H1 (cell line): ENCODE results near the gene POLR1G. TPM values are rescaled to one million over a fixed set of nuclear protein-coding genes. Genes with fewer than 3 reads are reported as not detected.

Source experiments
- ASH2L ChIP-seq: fragments of 200-600, 300-600 bp; sonication (generic); IDR thresholded peaks from one replicate; pipeline ENCODE4 v1.7.1; 2017; ENCODE audit warnings: low read length
- CBX8 ChIP-seq: fragments of 300-800, 300-1000 bp; sonication (generic); IDR thresholded peaks from 2 replicates; pipeline ENCODE4 v1.7.1; 2016; ENCODE audit warnings: low read depth, low read length, borderline replicate concordance
- CTBP2 ChIP-seq: IDR thresholded peaks from 2 replicates; pipeline ENCODE4 v1.7.0; 2011; ENCODE audit warnings: borderline replicate concordance, mild to moderate bottlenecking, moderate library complexity, mixed read lengths, low read length; ENCODE audit not compliant: insufficient read depth, insufficient read length
- EP300 ChIP-seq, 2 experiments: IDR thresholded peaks; 1 replicate in 1 of 2; 2 replicates in 1 of 2; pipeline ENCODE4 v1.6.1; 2011 to 2012; ENCODE audit warnings: low read depth in 2 of 2, low read length in 2 of 2, mild to moderate bottlenecking in 2 of 2, borderline replicate concordance in 1 of 2, inconsistent platforms in 1 of 2, moderate library complexity in 1 of 2
- KDM5A ChIP-seq: fragments of 200-600 bp; IDR thresholded peaks from 2 replicates; pipeline ENCODE4 v1.7.1; 2012; ENCODE audit warnings: mild to moderate bottlenecking, low read length, inconsistent platforms, mixed read lengths
- NRF1 ChIP-seq: IDR thresholded peaks from 2 replicates; pipeline ENCODE4 v1.6.1; 2011; ENCODE audit warnings: mild to moderate bottlenecking, low read depth, low read length, improper control_type of control experiment
- RFX5 ChIP-seq: IDR thresholded peaks from 2 replicates; pipeline ENCODE4 v1.6.1; 2011; ENCODE audit warnings: low read depth, low read length, improper control_type of control experiment, borderline replicate concordance
- SP4 ChIP-seq: IDR thresholded peaks from 2 replicates; pipeline ENCODE4 v1.6.1; 2012; ENCODE audit warnings: low read length, inconsistent platforms
- polyA plus RNA-seq, 7 experiments: library from polyadenylated mRNA; depleted of rRNA in 3 of 7; stranded (reverse) in 5 of 7; unstranded in 2 of 7; fragments of >200 nt in 5 of 7; fragments of 200-250 nt in 2 of 7; gene quantifications; 1 replicate in 5 of 7; 2 replicates in 1 of 7; 4 replicates in 1 of 7; pipeline versions ENCODE4 v1.2.1 to v1.2.3, GENCODE V29; 2011 to 2013; ENCODE audit warnings: missing spikeins in 2 of 7, mixed read lengths in 2 of 7
- total RNA-seq: library from RNA; stranded (reverse); fragmentation: NEBNext Ultra II Directional; extraction: Animal tissue kit (Norgen Biotek cat#: 25700); gene quantifications from 2 replicates; pipeline ENCODE4 v1.2.1, GENCODE V29; 2021
- TF ChIP-seq, protein P1 (sequence below): fragments of 300-600 bp; sonication (generic); IDR thresholded peaks from 2 replicates; pipeline ENCODE4 v1.7.1; 2012; ENCODE audit warnings: low read length, moderate library complexity, mild to moderate bottlenecking, inconsistent platforms; ENCODE audit not compliant: insufficient replicate concordance
- TF ChIP-seq, protein P2 (sequence below): IDR thresholded peaks from 2 replicates; pipeline ENCODE4 v1.6.1; 2012; ENCODE audit warnings: inconsistent platforms

The POLR1G gene
- total and polyA plus RNA-seq, 2 of the 8 experiments (the other 6 are each of a cell fraction or from before 2014, with no cell fraction given): 16.8 to 34.8 TPM

DNA sequence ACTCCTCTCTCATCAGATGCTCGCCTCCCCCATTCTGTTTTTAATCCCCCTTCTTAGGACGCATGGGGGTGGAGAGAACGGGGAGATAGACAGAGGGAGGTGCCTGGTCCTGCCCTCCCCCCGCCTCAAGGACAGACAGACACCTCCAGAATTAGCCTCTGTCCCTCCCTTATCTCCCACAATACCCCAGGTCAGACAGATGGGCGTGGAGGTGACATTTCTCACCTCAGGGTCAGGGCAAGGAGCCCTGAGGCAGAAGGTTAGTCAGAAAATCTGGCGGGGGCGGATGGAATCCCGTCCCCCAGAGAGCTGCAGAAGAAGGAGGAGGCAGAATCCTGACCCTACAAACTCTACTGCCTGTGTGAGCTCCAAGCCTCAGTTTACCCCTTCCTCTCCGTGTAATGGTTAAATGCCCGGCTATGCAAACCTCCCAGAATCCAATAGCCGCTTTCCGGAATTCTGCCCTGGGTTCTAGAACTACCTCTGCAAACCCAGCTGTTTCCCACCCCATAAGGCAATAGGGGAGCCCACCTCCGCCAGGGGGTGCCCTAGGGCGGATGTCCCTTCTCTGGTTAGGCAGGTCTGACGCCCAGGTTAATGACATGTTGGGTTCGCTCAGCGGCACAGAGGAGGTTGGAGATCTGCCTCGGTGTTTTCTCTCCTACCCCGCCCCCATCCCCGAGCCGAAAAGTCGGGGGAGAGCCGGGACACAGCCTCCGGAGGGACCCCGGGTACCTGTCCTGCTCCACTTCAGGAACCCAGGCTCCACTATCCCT lies 2.5 kb upstream of the POLR1G start (continued):
- TF ChIP-seq, protein P1, sequence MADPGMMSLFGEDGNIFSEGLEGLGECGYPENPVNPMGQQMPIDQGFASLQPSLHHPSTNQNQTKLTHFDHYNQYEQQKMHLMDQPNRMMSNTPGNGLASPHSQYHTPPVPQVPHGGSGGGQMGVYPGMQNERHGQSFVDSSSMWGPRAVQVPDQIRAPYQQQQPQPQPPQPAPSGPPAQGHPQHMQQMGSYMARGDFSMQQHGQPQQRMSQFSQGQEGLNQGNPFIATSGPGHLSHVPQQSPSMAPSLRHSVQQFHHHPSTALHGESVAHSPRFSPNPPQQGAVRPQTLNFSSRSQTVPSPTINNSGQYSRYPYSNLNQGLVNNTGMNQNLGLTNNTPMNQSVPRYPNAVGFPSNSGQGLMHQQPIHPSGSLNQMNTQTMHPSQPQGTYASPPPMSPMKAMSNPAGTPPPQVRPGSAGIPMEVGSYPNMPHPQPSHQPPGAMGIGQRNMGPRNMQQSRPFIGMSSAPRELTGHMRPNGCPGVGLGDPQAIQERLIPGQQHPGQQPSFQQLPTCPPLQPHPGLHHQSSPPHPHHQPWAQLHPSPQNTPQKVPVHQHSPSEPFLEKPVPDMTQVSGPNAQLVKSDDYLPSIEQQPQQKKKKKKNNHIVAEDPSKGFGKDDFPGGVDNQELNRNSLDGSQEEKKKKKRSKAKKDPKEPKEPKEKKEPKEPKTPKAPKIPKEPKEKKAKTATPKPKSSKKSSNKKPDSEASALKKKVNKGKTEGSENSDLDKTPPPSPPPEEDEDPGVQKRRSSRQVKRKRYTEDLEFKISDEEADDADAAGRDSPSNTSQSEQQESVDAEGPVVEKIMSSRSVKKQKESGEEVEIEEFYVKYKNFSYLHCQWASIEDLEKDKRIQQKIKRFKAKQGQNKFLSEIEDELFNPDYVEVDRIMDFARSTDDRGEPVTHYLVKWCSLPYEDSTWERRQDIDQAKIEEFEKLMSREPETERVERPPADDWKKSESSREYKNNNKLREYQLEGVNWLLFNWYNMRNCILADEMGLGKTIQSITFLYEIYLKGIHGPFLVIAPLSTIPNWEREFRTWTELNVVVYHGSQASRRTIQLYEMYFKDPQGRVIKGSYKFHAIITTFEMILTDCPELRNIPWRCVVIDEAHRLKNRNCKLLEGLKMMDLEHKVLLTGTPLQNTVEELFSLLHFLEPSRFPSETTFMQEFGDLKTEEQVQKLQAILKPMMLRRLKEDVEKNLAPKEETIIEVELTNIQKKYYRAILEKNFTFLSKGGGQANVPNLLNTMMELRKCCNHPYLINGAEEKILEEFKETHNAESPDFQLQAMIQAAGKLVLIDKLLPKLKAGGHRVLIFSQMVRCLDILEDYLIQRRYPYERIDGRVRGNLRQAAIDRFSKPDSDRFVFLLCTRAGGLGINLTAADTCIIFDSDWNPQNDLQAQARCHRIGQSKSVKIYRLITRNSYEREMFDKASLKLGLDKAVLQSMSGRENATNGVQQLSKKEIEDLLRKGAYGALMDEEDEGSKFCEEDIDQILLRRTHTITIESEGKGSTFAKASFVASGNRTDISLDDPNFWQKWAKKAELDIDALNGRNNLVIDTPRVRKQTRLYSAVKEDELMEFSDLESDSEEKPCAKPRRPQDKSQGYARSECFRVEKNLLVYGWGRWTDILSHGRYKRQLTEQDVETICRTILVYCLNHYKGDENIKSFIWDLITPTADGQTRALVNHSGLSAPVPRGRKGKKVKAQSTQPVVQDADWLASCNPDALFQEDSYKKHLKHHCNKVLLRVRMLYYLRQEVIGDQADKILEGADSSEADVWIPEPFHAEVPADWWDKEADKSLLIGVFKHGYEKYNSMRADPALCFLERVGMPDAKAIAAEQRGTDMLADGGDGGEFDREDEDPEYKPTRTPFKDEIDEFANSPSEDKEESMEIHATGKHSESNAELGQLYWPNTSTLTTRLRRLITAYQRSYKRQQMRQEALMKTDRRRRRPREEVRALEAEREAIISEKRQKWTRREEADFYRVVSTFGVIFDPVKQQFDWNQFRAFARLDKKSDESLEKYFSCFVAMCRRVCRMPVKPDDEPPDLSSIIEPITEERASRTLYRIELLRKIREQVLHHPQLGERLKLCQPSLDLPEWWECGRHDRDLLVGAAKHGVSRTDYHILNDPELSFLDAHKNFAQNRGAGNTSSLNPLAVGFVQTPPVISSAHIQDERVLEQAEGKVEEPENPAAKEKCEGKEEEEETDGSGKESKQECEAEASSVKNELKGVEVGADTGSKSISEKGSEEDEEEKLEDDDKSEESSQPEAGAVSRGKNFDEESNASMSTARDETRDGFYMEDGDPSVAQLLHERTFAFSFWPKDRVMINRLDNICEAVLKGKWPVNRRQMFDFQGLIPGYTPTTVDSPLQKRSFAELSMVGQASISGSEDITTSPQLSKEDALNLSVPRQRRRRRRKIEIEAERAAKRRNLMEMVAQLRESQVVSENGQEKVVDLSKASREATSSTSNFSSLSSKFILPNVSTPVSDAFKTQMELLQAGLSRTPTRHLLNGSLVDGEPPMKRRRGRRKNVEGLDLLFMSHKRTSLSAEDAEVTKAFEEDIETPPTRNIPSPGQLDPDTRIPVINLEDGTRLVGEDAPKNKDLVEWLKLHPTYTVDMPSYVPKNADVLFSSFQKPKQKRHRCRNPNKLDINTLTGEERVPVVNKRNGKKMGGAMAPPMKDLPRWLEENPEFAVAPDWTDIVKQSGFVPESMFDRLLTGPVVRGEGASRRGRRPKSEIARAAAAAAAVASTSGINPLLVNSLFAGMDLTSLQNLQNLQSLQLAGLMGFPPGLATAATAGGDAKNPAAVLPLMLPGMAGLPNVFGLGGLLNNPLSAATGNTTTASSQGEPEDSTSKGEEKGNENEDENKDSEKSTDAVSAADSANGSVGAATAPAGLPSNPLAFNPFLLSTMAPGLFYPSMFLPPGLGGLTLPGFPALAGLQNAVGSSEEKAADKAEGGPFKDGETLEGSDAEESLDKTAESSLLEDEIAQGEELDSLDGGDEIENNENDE: no peak
- TF ChIP-seq RFX5: no peak
- TF ChIP-seq, protein P2, sequence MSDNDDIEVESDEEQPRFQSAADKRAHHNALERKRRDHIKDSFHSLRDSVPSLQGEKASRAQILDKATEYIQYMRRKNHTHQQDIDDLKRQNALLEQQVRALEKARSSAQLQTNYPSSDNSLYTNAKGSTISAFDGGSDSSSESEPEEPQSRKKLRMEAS: peak; percentile 37; the same call in 1 of the 2 replicates
- TF ChIP-seq EP300 (IDR thresholded peaks at IDR 0.05; ENCODE audit: borderline replicate concordance in 1 of 2, low read depth in 2 of 2, low read length in 2 of 2): no peak
- TF ChIP-seq NRF1: no peak
- TF ChIP-seq KDM5A: no peak
- no peak for TF ChIP-seq SP4
- no peak for TF ChIP-seq CBX8
- TF ChIP-seq ASH2L: no peak
- TF ChIP-seq CTBP2: no peak
